Ectodermal cell (in vitro differentiated cells): Measurements from ENCODE around the gene IAPP.
"Not testable (repeated sequence)": the region's sequence is repeated elsewhere in the genome, so short reads cannot be mapped to it uniquely, and the experiment has no call there.

ENCODE experiments used
- H3K27ac ChIP-seq: 2 replicates; pipeline ENCODE4 v1.7.0; 2013; ENCODE audit warnings: mild to moderate bottlenecking, low read depth, low read length; ENCODE audit not compliant: insufficient read depth, poor library complexity, severe bottlenecking
- H3K27me3 ChIP-seq: 2 replicates; pipeline ENCODE4 v1.7.0; 2013; ENCODE audit warnings: mild to moderate bottlenecking, low read length; ENCODE audit not compliant: insufficient read depth, control insufficient read depth, poor library complexity, severe bottlenecking
- H3K36me3 ChIP-seq: one replicate; pipeline ENCODE4 v1.7.0; 2013; ENCODE audit warnings: low read length; ENCODE audit not compliant: control insufficient read depth, insufficient read depth
- H3K4me1 ChIP-seq: one replicate; pipeline ENCODE4 v1.7.0; 2013; ENCODE audit warnings: low read length; ENCODE audit not compliant: control insufficient read depth, insufficient read depth
- H3K4me3 ChIP-seq: 2 replicates; pipeline ENCODE4 v1.7.0; 2013; ENCODE audit warnings: low read depth, low read length, control low read depth; ENCODE audit not compliant: insufficient read depth
- H3K9me3 ChIP-seq: 2 replicates; pipeline ENCODE4 v1.7.0; 2013; ENCODE audit warnings: mild to moderate bottlenecking, low read length, moderate library complexity; ENCODE audit not compliant: control insufficient read depth
- WGBS, 2 experiments: methylation state at CpG; one replicate each; pipeline ENCODE4 v1.1.7; 2013; ENCODE audit warnings: missing lambda C conversion rate in 2 of 2; 5-methylcytosine and 5-hydroxymethylcytosine counted together

IAPP gene

GRCh38 chr12:21419009-21419699, 46.5 kb downstream of the IAPP start:
- H3K27ac ChIP-seq, H3K4me1 ChIP-seq, H3K4me3 ChIP-seq, H3K9me3 ChIP-seq, H3K27me3 ChIP-seq, H3K36me3 ChIP-seq: not testable (repeated sequence)
- WGBS, 2 experiments, result 84 to 87% methylated on average over 28 to 29 of the region's 30 CpGs

- H3K27ac ChIP-seq, result no peak overlapping the region
Measured at GRCh38 chr12:21428241-21428640, 55.5 kb downstream of the IAPP start.

More at GRCh38 chr12:21428241-21428640, 55.5 kb downstream of the IAPP start:
- Histone ChIP-seq H3K4me1 (no peaks in the 10 kb centered on the region), H3K27me3 (no peaks in the 10 kb centered on the region), H3K36me3 (no peaks in the 10 kb centered on the region), H3K9me3 (no peaks in the 10 kb centered on the region), H3K4me3 (no peak overlapping the region)
- WGBS, 2 experiments, result 95 to 100% methylated on average over 3 of the region's 4 CpGs
